ENCODE measurements around the gene RAB3IL1. TPM values are rescaled to one million over a fixed set of nuclear protein-coding genes. Genes with fewer than 3 reads are reported as not detected.

Gene RAB3IL1
- total RNA-seq, 2 donors from 2014 or later = not detected

DNA sequence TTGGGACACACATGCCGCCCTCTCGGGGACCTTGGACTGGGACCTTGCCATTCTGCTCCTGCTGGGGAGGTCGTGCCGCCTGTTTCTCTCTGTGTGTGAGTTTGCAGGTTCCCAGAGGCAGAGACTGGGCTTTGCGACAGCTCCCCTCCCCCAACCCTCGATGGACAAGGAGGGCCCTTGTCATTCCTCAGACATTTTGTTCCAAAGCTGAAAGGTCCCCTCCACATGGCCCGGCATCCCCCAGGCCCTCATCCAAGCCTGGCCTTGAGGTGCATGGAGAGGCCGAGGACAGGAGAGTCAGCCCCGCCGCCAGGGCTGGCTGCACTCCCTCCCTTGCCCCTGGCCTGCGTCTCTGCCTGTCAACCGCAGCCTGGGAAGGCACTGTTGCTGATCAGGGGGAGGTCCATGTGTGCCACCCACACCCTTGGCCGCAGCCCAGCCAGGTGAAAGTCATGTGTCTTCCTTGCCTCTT lies 63.6 kb downstream of the RAB3IL1 start:
- Mint-ChIP-seq H3K4me3 (no peak overlapping the region), H3K27me3 (no peaks in the 10 kb centered on the region), H3K4me1 (no peaks in the 10 kb centered on the region), H3K9me3 (no peaks in the 10 kb centered on the region), H3K36me3 (ENCODE audit: low read depth) (peaks cover 40% of the 10 kb centered on the region), H3K27ac (no peak overlapping the region)
- no peak for ATAC-seq (replicated peaks)

DNA sequence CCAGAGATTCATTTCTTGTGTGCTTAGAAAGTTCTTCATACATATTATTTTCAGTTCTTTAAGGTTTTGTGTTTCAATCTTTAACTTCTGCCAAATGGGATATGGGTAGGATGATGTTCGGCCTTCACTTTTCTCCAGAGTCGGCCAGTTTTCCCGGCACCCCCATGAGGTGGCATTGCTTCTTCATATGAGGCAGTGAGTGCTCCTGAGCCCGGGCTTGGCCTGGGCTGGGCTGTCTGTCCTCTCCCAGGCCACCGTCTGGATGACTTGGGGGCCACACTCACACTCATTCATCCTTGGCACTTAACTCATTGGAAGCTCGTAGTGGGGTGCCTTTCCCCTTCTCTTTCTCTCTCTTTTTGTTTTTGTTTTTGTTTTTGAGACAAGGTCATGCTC lies 65.5 kb downstream of the RAB3IL1 start:
- no peak overlapping the region for H3K27ac Mint-ChIP-seq
- no peak overlapping the region for H3K4me3 Mint-ChIP-seq
- H3K9me3 Mint-ChIP-seq = no peaks in the 10 kb centered on the region
- H3K27me3 Mint-ChIP-seq = no peaks in the 10 kb centered on the region
- peaks cover 52% of the 10 kb centered on the region for H3K36me3 Mint-ChIP-seq (ENCODE audit: low read depth)
- no peaks in the 10 kb centered on the region for H3K4me1 Mint-ChIP-seq
- no peak for ATAC-seq (replicated peaks)

DNA sequence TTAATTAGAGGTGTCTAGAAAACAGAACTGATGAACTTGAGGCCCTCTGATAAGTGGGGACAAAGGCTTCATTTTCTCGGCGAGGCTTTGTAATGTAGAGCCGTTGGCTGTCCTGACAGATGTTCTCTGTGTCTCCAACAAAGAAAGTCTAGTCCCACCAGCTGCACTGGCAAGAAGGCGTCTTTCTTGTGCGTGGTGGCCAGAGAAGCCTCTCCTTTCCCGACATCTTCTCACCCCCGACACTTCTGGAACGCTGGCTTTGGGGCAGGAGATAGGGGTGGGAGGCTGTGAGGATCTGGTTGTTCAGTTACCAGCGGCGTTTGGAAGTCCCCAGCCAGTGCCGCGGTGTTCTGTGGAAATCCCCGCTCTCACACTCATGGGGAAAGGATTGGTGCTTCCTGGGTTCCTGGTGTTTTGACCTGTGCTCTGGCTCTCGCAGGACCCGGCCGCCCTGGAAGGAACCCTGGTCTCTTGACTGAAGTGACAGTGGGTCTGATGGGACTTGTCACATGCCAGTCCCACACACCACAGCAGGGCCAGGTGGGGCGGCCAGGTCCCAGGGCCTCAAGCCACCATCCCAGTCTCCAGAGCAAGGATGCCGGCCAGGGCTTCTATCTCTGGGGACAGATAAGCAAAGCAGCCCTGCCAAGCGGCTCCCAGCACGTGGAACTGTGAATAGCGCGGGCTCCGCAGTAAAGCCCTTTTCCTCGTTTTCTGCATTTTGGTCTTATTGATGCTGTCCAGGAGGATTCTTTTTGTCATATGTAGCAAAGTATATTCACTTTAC lies 66.1 kb downstream of the RAB3IL1 start:
- Mint-ChIP-seq H3K36me3 (ENCODE audit: low read depth) (peaks cover 55% of the 10 kb centered on the region), H3K4me3 (no peak overlapping the region), H3K27ac (no peak overlapping the region), H3K27me3 (no peaks in the 10 kb centered on the region), H3K4me1 (no peaks in the 10 kb centered on the region), H3K9me3 (no peaks in the 10 kb centered on the region)
- no peak for ATAC-seq (replicated peaks)

DNA sequence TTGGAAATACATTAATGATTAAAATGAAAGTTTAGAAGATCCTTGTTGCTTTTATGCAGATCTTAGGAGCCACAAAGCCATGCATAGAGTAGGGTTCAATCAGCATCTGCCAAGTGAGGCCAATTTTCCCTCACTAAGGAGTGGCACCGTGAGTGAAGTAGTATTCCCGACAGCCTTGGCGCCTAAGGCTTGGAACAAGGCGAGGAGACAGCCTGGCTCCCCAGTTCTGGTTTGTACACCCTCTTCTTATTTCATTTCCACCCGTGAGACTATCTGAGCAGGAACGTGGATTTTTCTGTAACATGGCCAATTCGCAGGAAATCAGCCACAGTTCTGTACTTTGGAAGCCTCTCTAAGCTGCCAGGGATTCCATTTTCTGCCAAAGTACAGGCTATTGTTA lies 66.7 kb downstream of the RAB3IL1 start:
- no peak overlapping the region for H3K4me3 Mint-ChIP-seq
- no peaks in the 10 kb centered on the region for H3K27me3 Mint-ChIP-seq
- no peak for ATAC-seq (replicated peaks)
- no peaks in the 10 kb centered on the region for H3K9me3 Mint-ChIP-seq
- H3K36me3 Mint-ChIP-seq (ENCODE audit: low read depth) = peaks cover 61% of the 10 kb centered on the region
- no peaks in the 10 kb centered on the region for H3K4me1 Mint-ChIP-seq
- no peak overlapping the region for H3K27ac Mint-ChIP-seq

DNA sequence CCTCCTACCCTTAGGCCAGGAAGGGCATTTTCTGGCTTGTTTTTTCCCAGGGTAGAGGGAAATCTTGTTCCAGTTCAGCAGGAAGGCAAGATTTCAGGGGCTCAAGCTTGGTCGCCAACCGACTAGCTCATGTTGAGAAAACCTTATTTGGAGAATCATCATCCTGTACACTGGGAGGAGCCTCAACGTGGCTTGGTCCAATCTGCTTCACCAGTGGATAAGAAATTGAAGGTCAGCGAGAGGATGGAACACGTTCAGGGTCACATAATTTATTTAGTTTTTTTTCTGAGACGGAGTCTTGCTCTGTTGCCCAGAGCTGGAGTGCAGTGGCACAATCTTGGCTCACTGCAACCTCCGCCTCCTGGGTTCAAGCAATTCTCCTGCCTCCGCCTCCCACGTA lies 68.7 kb downstream of the RAB3IL1 start:
- Mint-ChIP-seq H3K27me3 (no peaks in the 10 kb centered on the region), H3K36me3 (ENCODE audit: low read depth) (peaks cover 70% of the 10 kb centered on the region), H3K4me3 (no peak overlapping the region), H3K9me3 (no peaks in the 10 kb centered on the region), H3K27ac (no peak overlapping the region), H3K4me1 (no peaks in the 10 kb centered on the region)
- ATAC-seq (replicated peaks) = no peak

DNA sequence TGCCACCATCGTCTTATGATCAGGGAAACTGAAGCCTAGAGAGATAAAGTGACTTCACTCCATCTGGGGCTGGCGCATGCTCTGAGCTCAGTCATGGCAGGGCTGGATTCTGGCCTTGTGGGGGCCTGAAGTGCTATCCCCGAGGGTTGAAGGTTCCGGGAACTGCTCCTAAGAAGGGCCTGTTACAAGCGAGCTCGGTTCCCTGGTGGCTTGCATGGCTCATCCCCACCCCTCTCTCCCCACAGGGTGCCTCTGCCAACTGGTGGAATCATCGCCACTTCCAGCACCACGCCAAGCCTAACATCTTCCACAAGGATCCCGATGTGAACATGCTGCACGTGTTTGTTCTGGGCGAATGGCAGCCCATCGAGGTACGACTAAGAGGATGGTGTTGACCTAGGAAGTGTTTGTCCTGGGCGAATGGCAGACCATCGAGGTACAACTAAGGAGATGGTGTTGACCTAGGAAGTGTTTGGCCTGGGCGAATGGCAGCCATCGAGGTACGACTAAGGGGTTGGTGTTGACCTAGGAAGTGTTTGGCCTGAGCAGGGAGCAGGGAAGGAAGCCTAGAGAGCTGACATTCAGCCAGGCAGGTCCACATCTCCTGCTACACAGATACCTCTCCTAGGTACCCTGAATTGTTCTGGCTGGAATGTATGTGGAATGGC lies 69.3 kb downstream of the RAB3IL1 start:
- peaks cover 70% of the 10 kb centered on the region for H3K36me3 Mint-ChIP-seq (ENCODE audit: low read depth)
- no peak overlapping the region for H3K27ac Mint-ChIP-seq
- no peak for ATAC-seq (replicated peaks)
- H3K27me3 Mint-ChIP-seq = no peaks in the 10 kb centered on the region
- no peak overlapping the region for H3K4me3 Mint-ChIP-seq
- no peaks in the 10 kb centered on the region for H3K4me1 Mint-ChIP-seq
- H3K9me3 Mint-ChIP-seq = no peaks in the 10 kb centered on the region

Other genes starting within 250 kb of the RAB3IL1 start
- gene DAGLA, start 237.2 kb downstream of the RAB3IL1 start, total RNA-seq = under 1 TPM; 0.11 to 0.13 TPM
- gene MYRF, start 164.9 kb downstream of the RAB3IL1 start, total RNA-seq = 1 to 10 TPM; 1.2 to 5.9 TPM
- gene TMEM258, start 125.0 kb downstream of the RAB3IL1 start, total RNA-seq = 100 to 1,000 TPM; 135 to 156 TPM
- gene FEN1, start 124.7 kb downstream of the RAB3IL1 start, total RNA-seq = 100 to 1,000 TPM in 1 of 2 donors, 10 to 100 TPM in 1; 72.6 to 133 TPM
- 10 to 100 TPM in 1 of 2 donors, 1 to 10 TPM in 1; 5.6 to 22.9 TPM for gene FADS1, start 100.6 kb downstream of the RAB3IL1 start, total RNA-seq
- gene FADS2, start 89.3 kb downstream of the RAB3IL1 start, total RNA-seq = 10 to 100 TPM in 1 of 2 donors, 1 to 10 TPM in 1; 9.4 to 58.3 TPM
- 10 to 100 TPM in 1 of 2 donors, 1 to 10 TPM in 1; 3.6 to 24.7 TPM for gene FADS3, start 26.0 kb downstream of the RAB3IL1 start, total RNA-seq
- gene BEST1, start 32.8 kb upstream of the RAB3IL1 start, total RNA-seq = under 1 TPM; 0.05 to 0.24 TPM
- 1,000 to 10,000 TPM in 1 of 2 donors, 100 to 1,000 TPM in 1; 701 to 1,114 TPM for gene FTH1, start 50.1 kb upstream of the RAB3IL1 start, total RNA-seq
- gene INCENP, start 206.4 kb upstream of the RAB3IL1 start, total RNA-seq = 100 to 1,000 TPM; 125 to 142 TPM